HG03457 (cell line): ENCODE data around the gene USP48.
A peak's percentile ranks its signal among the peaks of the same experiment; 100 is the strongest.
"Not testable (repeated sequence)": the region's sequence is repeated elsewhere in the genome, so short reads cannot be mapped to it uniquely, and the experiment has no call there.

Source experiments
- ATAC-seq: cut with Tn5 transposase; IDR thresholded peaks from one replicate; pipeline ENCODE4 v1.9.1; 2021; ENCODE audit warnings: moderate number of reproducible peaks; ENCODE audit not compliant: unreplicated experiment

The USP48 gene

GRCh38 chr1:21816602-21817302, 33.8 kb upstream of the USP48 start:
- ATAC-seq, result no peak

- no peak for ATAC-seq
These were observed 32.9 kb upstream of the USP48 start for GRCh38 chr1:21815724-21816321.

DNA sequence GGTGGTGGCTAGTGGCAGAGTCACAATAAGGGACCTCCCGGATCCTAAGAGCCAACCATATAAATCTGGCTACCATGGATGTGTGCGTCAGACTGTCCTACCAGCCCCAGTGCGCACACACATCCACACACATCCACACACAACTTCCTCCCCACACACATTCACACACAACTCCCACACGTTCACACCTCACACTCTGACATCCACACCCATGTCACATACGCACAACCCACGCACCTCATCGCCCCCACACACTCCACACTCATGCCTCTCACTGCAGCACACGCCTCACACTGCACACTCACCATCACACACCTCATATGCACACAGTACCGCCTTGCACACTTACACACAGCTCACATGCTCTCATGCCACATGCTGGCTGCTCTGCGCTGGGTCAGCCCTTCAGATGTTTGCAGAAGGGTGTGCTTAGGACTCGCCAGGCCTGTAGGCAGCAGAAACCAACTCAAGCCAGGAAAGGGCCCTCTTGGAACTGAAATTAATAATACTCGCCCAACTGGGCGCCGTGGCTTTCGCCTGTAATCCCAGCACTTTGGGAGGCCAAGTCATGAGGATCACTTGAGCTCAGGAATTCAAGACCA, 32.1 kb upstream of the USP48 start:
- no peak for ATAC-seq

GRCh38 chr1:21814241-21814918, 31.4 kb upstream of the USP48 start:
- no peak for ATAC-seq

GRCh38 chr1:21813542-21813941, 30.6 kb upstream of the USP48 start:
- no peak for ATAC-seq

DNA sequence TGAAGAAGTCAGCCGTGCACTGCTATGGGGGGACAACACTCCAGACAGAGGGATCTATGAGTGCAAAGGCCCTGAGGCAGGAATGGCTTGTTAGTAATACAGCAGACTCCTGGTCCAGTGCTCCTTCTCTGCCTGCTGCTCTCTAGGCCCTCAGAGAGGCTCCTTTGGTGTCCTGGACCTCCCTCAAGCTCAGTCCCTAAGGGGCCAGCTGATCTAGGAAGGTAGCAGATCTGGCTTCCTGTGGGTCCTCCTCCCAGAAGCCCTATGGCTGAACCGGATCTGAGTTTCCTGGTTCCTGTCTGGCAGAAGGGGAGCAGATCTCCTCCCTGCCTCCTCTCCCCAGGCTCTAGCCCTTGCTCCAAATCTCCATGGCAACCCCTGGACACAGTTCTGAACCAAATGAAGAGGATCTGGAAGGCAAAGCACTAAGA, 28.9 kb upstream of the USP48 start, which contains the start of gene LDLRAD2:
Gene LDLRAD2 (plus strand): TSS at position 391 of the 431 bp plus-strand sequence. CDS start 187 bp downstream, outside the sequence.
- no peak for ATAC-seq

- ATAC-seq, result no peak
These were observed 21.6 kb upstream of the USP48 start for GRCh38 chr1:21804536-21804935.

- ATAC-seq, result no peak
These were observed 18.2 kb upstream of the USP48 start for GRCh38 chr1:21801100-21801499.

GRCh38 chr1:21799730-21800129, 16.8 kb upstream of the USP48 start:
- ATAC-seq, result no peak

DNA sequence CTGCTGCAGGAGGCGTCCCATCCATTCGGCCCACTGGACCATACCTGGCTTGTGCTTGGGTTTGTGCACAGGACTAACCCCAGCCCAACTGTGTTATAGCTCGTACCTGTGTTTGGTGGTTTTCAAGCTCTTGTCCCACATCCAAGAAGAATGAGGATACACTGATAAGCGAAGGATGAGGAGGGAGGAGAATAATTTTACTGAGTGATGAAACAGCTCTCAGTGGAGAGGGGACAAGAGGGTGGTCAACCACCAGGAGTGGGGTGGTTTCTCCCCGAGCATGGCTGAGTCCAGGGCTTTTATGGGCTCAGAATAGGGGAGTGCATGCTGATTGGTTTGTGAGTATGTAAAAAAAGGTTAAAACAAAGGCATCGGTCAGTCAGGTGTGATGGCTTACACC, 12.1 kb upstream of the USP48 start:
- ATAC-seq, result no peak

GRCh38 chr1:21794656-21795055, 11.7 kb upstream of the USP48 start:
- no peak for ATAC-seq

GRCh38 chr1:21793104-21793503, 10.2 kb upstream of the USP48 start:
- ATAC-seq, result no peak

GRCh38 chr1:21786640-21787039, 3.7 kb upstream of the USP48 start:
- ATAC-seq, result no peak

DNA sequence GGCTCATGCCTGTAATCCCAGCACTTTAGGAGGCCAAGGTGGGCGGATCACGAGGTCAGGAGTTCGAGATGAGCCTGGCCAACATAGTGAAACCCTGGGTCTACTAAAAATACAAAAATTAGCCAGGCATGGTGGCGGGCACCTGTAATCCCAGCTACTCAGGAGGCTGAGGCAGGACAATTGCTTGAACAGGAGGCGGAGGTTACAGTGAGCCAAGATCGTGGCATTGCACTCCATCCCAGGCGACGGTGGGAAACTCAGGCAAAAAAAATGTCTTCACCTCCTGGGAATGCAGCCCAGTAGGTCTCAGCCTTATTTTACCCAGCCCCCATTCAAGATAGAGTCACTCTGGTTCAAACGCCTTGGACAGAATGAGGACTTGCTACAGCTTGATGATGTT, 2.8 kb upstream of the USP48 start:
- ATAC-seq, result not testable (repeated sequence)

DNA sequence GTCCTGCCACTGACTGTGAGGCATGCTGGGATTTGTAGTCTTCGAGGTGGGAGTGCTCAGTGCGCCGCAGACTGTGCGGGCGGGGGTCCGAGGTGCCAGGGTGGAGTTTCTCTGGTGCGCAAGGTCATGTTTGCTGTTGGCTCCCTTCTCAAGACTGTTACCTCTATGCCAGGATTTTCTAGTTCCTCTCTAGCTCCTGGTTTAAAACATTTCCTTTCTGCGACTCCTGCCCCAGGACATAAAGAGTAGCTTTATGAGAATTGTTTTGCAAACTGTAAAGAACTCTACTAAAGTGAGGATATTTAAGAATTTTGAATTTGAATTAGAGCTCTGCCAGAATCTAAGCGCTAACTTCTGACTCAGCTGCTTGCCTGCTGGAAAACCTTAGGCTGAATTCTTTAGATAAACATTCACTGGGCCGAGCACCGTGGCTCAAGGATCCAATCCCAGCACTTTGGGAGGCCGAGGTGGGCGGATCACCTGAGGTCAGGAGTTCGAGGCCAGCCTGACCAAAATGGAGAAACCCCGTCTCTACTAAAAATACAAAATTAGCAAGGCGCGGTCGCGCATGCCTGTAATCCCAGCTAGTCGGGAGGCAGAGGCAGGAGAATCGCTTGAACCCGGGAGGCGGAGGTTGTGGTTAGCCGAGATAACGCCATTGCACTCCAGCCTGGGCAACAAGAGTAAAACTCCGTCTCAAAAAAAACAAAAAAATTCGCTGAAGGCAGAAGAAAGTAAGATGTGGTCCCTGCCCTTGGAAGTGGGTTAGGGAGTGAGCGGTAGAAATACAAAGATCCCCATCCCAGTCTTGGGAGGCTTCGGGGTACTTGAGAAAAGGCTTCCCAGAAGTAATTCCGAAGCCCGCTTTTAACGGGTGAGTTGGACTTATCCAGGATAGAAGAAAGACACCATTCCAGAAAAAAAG, 992 bp upstream of the USP48 start:
- ATAC-seq, result no peak

GRCh38 chr1:21782349-21782867, 541 bp downstream of the USP48 start:
- peak; percentile 2 for ATAC-seq

- peak; percentile 12 for ATAC-seq
These were observed 1.1 kb downstream of the USP48 start for GRCh38 chr1:21781815-21782348.

- no peak for ATAC-seq
These were observed 3.1 kb downstream of the USP48 start for GRCh38 chr1:21779613-21780521.

- no peak for ATAC-seq
These were observed 4.6 kb downstream of the USP48 start for GRCh38 chr1:21778405-21778727.
